Subcutaneous abdominal adipose tissue (tissue), 5 donors: ENCODE results near the gene TIMP2.

Source experiments
- H3K27ac ChIP-seq: one replicate; pipeline ENCODE4 v1.7.0; 2013; ENCODE audit warnings: low read depth, mild to moderate bottlenecking, inconsistent platforms, low read length, moderate library complexity
- H3K27me3 ChIP-seq, 5 donors: one replicate each; pipeline ENCODE4 v1.7.0; 2013; ENCODE audit warnings: low read length in 5 of 5, inconsistent platforms in 1 of 5; ENCODE audit not compliant: control insufficient read depth in 5 of 5, insufficient read depth in 4 of 5
- H3K36me3 ChIP-seq, 5 donors: one replicate each; pipeline ENCODE4 v1.7.0; 2013; ENCODE audit warnings: low read length in 5 of 5; ENCODE audit not compliant: control insufficient read depth in 5 of 5, insufficient read depth in 5 of 5
- H3K4me1 ChIP-seq, 5 donors: one replicate each; pipeline ENCODE4 v1.7.0; 2013; ENCODE audit warnings: low read length in 5 of 5, mild to moderate bottlenecking in 3 of 5, moderate library complexity in 1 of 5; ENCODE audit not compliant: control insufficient read depth in 5 of 5, insufficient read depth in 5 of 5
- H3K4me3 ChIP-seq, 5 donors: one replicate each; pipeline ENCODE4 v1.7.0; 2013; ENCODE audit warnings: low read length in 5 of 5, low read depth in 1 of 5
- H3K9ac ChIP-seq, 5 donors: one replicate each; pipeline ENCODE4 v1.7.0; 2013; ENCODE audit warnings: low read length in 5 of 5, mild to moderate bottlenecking in 4 of 5, moderate library complexity in 3 of 5
- H3K9me3 ChIP-seq, 5 donors: one replicate each; pipeline ENCODE4 v1.7.0; 2013; ENCODE audit warnings: low read length in 5 of 5; ENCODE audit not compliant: control insufficient read depth in 5 of 5
- donor health status: healthy.
- donor health status: healthy.
- donor health status: healthy.
- donor health status: healthy.
- donor health status: healthy.

TIMP2 gene

DNA sequence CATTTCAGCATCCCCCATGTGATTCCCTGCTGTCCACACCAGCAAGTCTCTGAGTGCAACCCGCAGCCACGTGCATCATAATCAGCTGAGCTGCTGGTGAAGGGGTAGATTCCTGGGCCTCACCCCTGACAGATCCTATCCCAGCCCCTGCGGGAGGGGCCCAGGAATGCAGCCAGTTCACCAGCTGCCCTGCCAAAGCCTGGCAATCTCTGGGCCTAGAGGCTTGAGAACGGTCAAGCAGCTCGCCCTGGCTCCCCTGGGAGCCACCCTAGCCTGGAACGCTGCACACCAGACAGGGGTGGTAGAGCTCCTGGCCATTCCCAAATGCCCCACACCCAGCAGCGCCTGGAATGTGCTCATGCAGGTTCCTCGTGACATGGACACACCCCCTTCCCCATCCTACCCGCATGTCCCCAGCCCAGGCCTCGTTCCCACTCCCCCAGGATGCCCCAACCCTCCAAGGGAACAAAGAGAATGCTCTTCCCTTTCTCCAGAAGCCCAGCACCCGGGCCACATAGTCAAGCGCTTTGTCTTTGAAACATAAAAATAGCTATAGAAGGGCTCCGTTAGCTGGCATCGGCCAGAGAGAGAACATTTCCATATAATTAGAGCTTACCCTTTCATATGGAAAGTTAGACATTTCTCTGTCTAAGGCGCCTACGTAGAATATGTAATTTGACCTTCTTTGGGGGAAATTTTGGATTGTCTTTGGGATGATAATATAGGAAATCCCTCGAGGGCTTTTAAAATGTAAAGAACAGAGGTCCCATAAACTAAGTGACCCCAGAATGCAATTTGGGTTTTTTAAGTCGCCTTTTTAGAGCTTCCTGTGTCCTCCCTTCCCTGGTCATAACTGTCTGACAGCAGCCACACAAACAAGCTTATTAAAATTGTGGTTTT lies 25.6 kb downstream of the TIMP2 start:
- Histone ChIP-seq H3K9me3 (no peaks in the 10 kb centered on the region), H3K9ac (peak overlapping the region in 1 of 5 donors; percentile 11), H3K36me3 (peaks cover 0 to 43% (median 21%) of the 10 kb centered on the region in 5 donors), H3K27me3 (no peaks in the 10 kb centered on the region), H3K27ac (no peak overlapping the region), H3K4me1 (peaks cover 20 to 68% (median 64%) of the 10 kb centered on the region in 5 donors), H3K4me3 (no peak overlapping the region)

DNA sequence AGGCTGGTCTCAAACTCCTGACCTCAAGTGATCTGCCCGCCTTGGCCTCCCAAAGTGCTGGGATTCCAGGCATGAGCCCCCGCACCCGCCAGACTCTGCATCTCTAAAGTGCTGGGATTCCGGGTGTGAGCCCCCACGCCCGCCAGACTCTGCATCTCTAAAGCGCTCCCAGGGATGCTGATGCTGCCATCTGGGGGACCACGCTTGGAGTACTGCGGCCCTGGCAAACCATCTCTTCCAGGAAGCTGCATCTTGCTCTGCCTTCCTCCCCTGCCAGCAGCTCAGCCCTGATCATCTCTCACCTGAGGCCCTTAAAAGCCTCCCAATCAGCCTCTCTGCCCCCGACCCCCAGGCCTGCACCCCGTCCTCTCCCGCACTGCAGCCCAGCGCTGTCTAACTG lies 26.2 kb downstream of the TIMP2 start:
- Histone ChIP-seq H3K4me3 (no peak overlapping the region), H3K9me3 (no peaks in the 10 kb centered on the region), H3K27ac (no peak overlapping the region), H3K27me3 (no peaks in the 10 kb centered on the region), H3K4me1 (peaks cover 22 to 72% (median 66%) of the 10 kb centered on the region in 5 donors), H3K9ac (no peak overlapping the region), H3K36me3 (peaks cover 0 to 40% (median 21%) of the 10 kb centered on the region in 5 donors)

DNA sequence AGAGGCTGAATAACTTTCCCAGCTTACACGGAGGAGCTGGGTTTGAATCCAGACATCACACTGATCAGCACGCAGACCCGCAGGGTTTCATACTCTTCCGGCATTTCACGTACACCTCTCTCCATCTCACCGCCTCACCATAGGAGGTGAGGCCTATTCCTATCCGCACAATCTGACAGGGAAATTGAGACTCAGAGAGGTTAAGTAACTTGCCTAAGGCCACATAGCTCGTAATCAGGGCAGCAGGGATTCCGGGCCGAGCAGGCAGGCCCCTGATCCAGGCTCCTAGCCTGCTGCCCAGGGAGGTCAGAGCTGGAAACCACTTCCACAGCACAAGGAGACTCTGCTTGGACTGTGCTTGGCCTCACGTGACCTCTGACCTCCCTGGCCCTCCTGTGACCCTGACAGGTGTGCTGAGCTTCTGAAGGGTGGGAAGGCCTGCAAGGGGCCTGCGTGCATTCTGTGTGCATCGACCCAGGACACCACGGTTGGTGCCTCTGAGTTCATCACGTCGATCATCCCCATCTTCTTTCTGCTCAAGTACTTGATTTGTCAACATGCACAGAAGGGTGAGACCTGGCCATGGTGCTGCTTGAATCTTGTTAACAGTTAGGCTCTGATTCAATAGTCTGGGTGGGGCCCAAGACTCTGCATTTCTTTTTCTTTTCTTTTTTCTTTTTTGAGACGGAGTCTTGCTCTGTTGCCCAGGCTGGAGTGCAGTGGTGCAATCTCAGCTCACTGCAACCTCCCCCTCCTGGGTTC lies 26.9 kb downstream of the TIMP2 start:
- H3K27ac ChIP-seq, result peak overlapping the region; percentile 78
- no peaks in the 10 kb centered on the region for H3K27me3 ChIP-seq
- no peaks in the 10 kb centered on the region for H3K9me3 ChIP-seq
- no peak overlapping the region for H3K4me3 ChIP-seq
- peaks cover 0 to 36% (median 21%) of the 10 kb centered on the region in 5 donors for H3K36me3 ChIP-seq
- peaks cover 25 to 73% (median 66%) of the 10 kb centered on the region in 5 donors for H3K4me1 ChIP-seq
- H3K9ac ChIP-seq, result peak overlapping the region in 1 of 5 donors; percentile 11

DNA sequence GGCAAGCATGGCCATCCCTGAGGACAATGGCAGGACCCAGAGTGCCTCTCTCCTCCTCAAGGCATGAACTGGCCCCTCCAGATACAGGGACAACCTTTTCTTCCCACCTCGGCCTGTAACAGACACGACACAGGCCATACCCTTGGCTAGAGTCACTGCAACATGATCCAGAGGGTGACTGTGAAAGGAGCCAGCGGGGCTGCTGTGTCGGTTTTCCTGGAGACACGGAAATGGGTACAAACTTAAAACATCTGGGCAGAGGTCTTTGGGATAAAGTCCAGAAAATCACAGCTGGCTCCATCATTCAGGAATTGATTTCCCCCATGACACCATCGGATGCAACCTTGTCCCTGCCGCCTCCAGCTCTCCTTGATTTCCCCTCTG lies 27.5 kb downstream of the TIMP2 start:
- Histone ChIP-seq H3K27ac (peak overlapping the region; percentile 78), H3K4me1 (peaks cover 24 to 73% (median 66%) of the 10 kb centered on the region in 5 donors), H3K9me3 (no peaks in the 10 kb centered on the region), H3K27me3 (no peaks in the 10 kb centered on the region), H3K36me3 (peaks cover 0 to 37% (median 24%) of the 10 kb centered on the region in 5 donors), H3K4me3 (no peak overlapping the region), H3K9ac (peak overlapping the region in 2 of 5 donors; percentile 11 to 34)

DNA sequence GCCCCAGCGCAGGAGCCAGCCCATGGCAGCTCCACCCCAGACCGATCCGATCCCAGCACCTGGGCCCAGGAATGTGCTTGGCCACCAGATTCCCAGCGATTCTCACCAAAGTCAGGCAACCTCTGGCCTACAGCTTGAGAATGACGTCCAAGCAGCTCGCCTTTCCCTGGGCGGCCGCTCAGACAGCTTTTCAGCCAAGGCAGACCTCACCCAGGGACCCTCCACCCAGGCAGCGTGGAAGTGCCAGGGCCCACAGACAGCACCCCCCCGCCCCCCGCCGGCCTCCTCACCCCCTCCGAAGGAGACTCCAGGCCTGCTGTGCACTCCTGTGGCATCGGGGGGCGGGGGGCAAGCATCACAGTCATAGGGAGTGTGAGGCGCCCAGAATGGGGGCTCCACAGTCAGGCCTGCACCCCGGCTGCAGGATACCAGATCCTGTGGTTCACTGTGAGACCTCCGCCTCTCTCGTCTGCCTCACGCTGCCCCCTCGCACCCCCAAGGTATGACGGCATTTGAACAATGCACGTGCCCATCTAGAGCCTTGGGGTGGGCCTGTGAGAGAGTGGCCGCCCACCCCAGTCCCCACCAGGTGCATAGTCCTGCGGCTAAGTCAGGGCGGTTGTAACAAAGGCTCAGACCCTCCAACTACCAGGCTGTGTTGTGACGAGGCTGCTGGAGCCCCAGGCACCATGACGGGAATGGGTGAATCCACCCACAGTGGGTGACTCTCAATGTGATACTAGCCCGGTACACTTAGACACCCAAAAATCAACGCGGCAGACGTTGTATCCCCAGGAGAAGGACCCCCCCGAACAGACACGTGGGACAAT lies 28.1 kb downstream of the TIMP2 start:
- H3K4me3 ChIP-seq, result no peak overlapping the region
- peak overlapping the region; percentile 78 for H3K27ac ChIP-seq
- H3K36me3 ChIP-seq, result peaks cover 0 to 31% (median 21%) of the 10 kb centered on the region in 5 donors
- no peaks in the 10 kb centered on the region for H3K9me3 ChIP-seq
- H3K27me3 ChIP-seq, result no peaks in the 10 kb centered on the region
- peaks cover 27 to 75% (median 69%) of the 10 kb centered on the region in 5 donors for H3K4me1 ChIP-seq
- peak overlapping the region in 3 of 5 donors; percentile 34 to 66 (median 61) for H3K9ac ChIP-seq

DNA sequence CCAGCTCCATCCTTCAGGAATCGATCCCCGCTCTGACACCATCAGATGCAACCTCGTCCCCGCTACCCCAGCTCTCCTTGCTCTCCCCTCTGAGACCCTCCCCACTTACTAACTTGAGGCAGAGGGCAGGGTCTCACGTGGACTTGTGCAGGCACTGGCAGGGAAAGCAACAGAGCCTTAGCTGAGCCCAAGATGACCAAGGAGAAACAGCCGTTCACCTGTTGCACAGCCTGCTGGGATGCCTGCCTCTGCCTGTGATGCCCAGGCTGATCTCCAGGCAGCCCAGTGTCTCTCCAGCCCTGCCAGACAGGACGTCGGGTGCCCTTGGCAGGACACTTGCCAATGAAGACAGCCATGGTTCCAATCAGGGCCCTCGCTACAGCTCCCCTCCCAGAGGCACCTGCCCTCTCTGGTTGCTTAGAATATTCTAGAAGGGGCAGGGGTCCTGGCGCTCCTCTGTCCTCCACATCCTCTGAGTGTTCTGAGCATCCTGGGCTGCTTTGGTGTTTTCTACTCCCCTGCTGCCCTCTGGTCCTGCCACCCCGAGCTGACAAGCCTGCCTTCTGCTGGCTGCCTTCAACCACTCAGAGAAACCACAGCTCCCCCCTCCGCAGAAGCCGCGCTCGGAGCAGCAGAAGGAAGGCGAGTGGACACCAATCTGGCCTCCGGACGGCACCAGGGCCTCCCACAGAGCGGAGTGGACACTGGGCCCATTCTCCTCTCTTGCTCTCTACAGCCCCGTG lies 28.9 kb downstream of the TIMP2 start:
- H3K27ac ChIP-seq, result peak overlapping the region; percentile 78
- H3K9ac ChIP-seq, result peak overlapping the region in 3 of 5 donors; percentile 6 to 66 (median 61)
- no peaks in the 10 kb centered on the region for H3K9me3 ChIP-seq
- peaks cover 0 to 24% (median 16%) of the 10 kb centered on the region in 5 donors for H3K36me3 ChIP-seq
- no peaks in the 10 kb centered on the region for H3K27me3 ChIP-seq
- peak overlapping the region in 1 of 5 donors; percentile 2 for H3K4me3 ChIP-seq
- H3K4me1 ChIP-seq, result peaks cover 27 to 83% (median 77%) of the 10 kb centered on the region in 5 donors

DNA sequence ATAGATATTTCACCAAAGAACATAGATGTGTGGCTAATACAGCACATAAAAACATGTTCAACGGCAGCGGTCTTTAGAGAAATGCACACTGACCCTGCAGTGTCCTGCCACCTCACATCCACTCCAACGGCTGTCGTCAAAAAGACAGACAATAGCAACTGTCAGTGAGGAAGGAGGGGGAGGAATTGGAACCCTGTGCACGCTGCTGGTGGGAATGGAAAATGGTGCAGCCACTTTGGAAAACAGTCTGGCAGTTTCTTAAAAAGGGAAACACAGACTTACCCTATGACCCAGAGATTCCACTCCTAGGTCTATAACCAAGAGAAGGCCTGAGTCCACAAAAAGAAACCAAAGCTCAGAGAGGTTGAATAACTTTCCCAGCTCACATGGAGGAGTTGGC lies 29.9 kb downstream of the TIMP2 start:
- peaks cover 27 to 91% (median 85%) of the 10 kb centered on the region in 5 donors for H3K4me1 ChIP-seq
- peaks cover 0 to 18% (median 9%) of the 10 kb centered on the region in 5 donors for H3K36me3 ChIP-seq
- H3K27me3 ChIP-seq, result no peaks in the 10 kb centered on the region
- H3K27ac ChIP-seq, result peak overlapping the region; percentile 78
- H3K9me3 ChIP-seq, result no peaks in the 10 kb centered on the region
- H3K4me3 ChIP-seq, result peak overlapping the region in 1 of 5 donors; percentile 11
- H3K9ac ChIP-seq, result peak overlapping the region in 2 of 5 donors; percentile 34 to 58

DNA sequence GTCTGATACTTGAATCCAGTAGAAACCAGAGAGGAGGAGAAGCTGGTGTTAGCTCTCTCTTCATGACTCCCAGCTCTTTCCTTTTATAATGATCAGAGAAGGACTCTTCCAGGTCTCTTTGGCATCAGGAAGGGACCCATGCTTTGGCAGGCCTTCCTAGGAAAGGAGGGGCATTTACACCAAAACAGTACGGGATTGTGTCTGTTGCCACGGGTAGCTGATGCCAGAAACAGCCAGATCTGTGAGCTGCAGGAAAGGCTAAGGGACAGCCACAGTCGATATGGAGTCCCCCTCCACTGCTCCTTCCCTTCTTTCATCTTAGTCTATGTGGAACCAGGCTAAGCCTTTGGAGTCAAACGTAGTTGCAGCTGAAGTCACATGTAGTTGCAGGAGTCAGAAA lies 31.5 kb downstream of the TIMP2 start:
- H3K36me3 ChIP-seq, result peaks cover 0 to 21% (median 9%) of the 10 kb centered on the region in 5 donors
- no peaks in the 10 kb centered on the region for H3K27me3 ChIP-seq
- H3K4me3 ChIP-seq, result peak overlapping the region in 1 of 5 donors; percentile 5
- peaks cover 27 to 93% (median 85%) of the 10 kb centered on the region in 5 donors for H3K4me1 ChIP-seq
- H3K9ac ChIP-seq, result no peak overlapping the region
- H3K27ac ChIP-seq, result no peak overlapping the region
- H3K9me3 ChIP-seq, result no peaks in the 10 kb centered on the region

DNA sequence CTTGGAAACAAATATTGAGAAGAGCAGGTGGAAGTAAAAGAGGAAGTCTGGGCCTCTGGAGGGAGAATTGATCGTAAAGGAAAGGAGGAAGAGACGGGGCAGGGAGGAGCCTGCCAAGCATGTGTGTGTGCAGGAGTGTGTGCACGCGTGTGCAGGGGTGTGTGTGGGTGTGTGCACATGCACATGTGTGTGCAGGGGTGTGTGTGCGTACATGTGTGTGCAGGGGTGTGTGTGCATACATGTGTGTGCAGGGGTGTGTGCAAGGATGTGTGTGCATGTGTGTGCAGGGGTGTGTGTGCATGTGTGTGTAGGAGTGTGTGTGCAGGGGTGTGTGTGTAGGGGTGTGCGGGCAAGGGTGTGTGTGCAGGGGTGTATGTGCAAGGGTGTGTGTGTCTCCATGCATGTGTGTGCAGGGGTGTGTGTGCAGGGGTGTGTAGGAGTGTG lies 32.2 kb downstream of the TIMP2 start:
- no peak overlapping the region for H3K9ac ChIP-seq
- H3K4me1 ChIP-seq, result peaks cover 23 to 87% (median 81%) of the 10 kb centered on the region in 5 donors
- no peak overlapping the region for H3K4me3 ChIP-seq
- H3K27ac ChIP-seq, result no peak overlapping the region
- peaks cover 0 to 19% (median 8%) of the 10 kb centered on the region in 5 donors for H3K36me3 ChIP-seq
- no peaks in the 10 kb centered on the region for H3K9me3 ChIP-seq
- H3K27me3 ChIP-seq, result no peaks in the 10 kb centered on the region
